LNCAP (cell line): ENCODE data around the gene RBFOX2.

Source experiments
- CTCF ChIP-seq: fragments of 450-650 bp; IDR thresholded peaks from 2 replicates; pipeline ENCODE4 v1.5.1; 2017; ENCODE audit warnings: mild to moderate bottlenecking

RBFOX2 gene

GRCh38 chr22:35888181-35888870, 140.3 kb downstream of the RBFOX2 start:
- no peak for TF ChIP-seq CTCF

GRCh38 chr22:35887296-35887875, 141.2 kb downstream of the RBFOX2 start:
- TF ChIP-seq CTCF: no peak

GRCh38 chr22:35886309-35886708, 142.3 kb downstream of the RBFOX2 start:
- TF ChIP-seq CTCF: no peak

- no peak for TF ChIP-seq CTCF
These were observed 144.1 kb downstream of the RBFOX2 start for GRCh38 chr22:35884529-35884928.

GRCh38 chr22:35883031-35883620, 145.5 kb downstream of the RBFOX2 start:
- no peak for TF ChIP-seq CTCF

GRCh38 chr22:35882211-35883030, 146.2 kb downstream of the RBFOX2 start:
- no peak for TF ChIP-seq CTCF

- no peak for TF ChIP-seq CTCF
These were observed 149.3 kb downstream of the RBFOX2 start for GRCh38 chr22:35879351-35879750.
